Measurements from ENCODE around the gene ELOVL6.

ELOVL6 gene

DNA sequence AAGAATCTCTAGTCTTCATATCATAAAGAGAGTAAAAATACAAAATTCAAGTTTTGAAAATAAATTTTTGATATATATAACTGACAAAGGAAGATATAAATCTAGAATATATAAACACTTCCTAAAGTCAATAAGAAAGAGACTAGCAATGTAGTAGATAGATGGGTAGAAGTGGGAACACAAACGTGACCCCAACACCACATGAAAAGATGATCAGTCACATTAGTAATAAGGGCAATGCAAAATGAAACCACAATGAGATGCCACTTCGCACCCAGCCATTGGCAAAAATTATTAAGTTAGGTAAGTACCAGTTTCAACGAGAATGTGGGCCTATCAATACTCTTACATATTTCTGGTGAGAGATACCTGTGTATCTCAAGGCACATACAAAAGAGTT is 179.3 kb downstream of the ELOVL6 start:
- no peak for DNase-seq

DNA sequence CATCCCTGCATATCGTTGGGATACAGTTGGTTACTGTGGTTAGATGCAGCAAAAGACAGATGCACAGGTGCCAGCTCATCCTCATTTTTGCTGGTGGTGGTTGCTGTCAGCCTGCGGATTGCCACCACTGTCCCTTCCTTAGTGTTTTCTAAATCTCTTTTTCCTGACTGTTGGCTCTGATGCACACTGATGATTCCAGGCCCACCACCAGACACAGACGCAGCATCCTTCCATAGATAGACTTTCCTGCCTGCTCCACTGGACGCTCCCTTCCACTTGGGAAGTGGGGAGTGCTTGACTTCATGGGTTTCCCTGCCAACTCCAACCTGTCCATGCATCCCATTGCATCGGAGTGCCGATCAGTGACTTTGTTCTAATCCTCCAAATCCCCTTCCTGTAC is 184.2 kb downstream of the ELOVL6 start:
- no peak for DNase-seq

DNA sequence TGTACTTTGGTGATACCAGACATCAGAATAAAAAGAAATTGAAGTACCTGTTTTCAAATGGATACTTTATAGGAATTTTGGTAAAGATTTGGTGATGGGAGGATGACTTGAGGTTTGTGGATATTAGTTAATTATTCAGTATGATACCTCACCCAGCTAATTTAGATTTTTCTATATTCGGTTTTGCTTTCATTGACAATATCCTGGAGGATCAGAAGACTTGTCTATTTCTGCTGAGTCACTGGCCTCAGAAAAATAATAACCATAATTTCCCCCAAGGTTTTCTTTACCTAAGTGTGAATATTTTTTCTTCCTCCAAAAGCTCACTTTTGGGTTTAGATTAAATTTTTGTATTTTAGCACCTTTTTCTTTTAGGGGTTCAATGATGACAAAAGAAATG is 185.5 kb downstream of the ELOVL6 start:
- DNase-seq = no peak

DNA sequence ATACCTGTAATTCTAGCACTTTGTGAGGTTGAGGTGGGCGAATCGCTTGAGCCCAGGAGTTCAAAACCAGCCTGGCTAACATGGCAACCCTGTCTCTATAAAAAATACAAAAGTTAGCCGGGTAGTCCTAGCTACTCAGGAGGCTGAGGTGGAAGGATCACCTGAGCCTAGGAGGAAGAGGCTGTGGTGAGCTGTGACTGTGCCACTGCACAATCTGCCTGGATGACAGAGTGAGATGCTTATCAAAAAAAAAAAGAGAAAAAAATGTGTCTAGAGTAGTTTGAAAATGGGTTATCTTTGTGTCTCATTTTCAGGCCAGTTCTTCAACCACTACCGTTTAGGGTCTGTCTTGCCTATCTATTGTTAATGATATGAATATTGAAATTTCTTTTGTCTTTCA is 187.6 kb downstream of the ELOVL6 start:
- DNase-seq = no peak

DNA sequence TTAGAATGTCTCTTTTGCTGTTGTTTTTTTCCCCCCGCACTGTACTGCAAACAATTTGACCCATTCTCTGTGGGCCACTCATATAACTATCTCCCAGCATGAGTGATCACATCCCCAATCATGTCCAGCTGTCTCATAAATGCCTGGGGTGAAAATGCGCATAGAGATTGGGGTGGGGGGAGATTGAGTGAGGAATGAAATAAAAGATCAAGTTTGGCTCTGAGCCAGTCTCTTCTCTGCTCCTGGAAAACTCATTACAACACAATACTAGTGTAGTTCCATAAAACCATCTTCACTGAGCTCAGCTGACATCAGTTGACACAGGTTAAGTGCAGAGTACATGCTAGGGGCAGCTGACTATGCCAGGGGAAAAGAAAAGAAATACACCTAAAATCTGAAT is 188.9 kb downstream of the ELOVL6 start:
- no peak for DNase-seq

DNA sequence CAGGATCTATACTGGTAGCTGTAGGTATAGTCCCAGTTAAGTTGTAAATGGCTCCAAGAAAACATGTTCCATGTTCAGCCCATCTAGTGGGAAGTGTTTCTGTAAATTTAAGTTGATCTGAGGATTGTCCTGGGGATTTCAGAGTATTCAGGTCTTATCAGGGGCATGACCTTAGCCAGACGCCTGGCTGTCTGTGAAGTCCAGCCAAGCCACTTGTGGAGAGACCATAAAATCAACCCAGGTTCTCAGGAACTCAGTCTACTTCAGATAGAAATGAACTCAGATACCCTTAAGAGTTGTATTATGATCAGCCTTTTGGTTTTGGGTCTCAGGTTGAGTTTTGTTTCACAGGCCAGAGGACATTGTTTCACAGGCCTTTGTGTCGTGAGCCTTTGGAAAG is 189.9 kb downstream of the ELOVL6 start:
- DNase-seq = no peak

DNA sequence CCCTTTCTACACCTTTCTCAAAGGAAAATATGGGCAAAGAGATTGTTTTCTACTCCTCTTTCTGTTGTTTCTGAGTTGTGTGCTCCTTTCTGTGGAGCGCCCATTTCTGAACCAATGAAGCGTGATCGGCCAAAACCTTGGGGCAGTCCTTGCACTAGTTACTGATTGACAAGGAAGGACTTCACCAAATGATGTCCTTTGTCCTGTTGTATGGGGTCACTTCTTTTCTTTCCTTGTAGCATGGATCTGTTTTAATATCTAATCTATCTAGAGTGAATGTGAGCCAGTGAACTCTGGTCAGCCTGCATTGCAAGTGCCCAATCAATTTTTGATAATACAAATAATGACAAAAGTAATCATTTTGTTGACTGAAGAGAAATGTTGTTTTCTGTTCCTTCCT is 191.2 kb downstream of the ELOVL6 start:
- DNase-seq = no peak

DNA sequence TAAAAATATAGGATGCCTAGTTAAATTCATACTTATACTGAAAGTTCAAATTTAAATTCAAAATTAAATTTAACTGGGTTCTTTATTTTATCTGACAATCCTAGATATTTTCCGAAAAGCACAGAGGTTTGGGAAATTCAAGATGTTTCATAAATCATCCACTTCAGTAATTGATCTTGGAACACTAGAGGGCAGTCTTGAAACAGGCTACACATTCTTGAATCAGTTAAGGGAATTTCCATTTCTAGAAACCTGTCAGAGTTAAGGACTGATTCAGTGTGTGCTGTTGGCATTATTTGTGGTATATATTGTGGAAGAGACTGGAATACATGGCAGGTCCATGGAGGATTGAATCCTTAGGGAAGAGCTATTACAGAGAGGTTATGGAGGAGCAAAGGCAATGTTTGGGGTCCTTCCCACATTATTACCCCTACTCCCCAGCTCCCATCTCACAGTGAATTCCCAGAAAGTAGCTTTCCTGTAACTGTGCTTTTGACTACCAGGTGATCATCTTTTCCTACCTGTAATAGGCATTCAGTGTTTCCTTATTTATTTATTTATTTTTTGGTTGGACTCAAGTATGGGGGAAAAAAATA is 192.9 kb downstream of the ELOVL6 start:
- peak in 1 of 2 experiments; percentile 17 for DNase-seq

DNA sequence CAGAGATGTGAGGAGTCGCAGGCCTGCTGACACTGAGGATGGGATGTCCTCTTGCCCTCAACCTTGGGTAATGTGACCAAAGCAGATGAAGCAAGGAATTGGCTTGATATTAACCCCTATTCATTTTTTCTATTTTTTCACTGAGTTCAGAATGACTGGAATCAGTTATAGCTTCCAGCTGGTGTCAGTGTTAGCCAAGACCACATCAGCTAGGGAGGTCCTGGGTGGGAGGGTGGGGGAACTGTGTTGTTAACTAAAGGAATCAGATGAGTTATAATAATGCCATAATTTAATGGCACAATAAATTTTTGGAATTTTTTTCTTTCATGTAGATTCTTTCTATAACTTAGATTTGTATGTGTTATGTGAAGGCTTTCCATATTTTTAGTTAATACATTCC is 193.9 kb downstream of the ELOVL6 start:
- no peak for DNase-seq

DNA sequence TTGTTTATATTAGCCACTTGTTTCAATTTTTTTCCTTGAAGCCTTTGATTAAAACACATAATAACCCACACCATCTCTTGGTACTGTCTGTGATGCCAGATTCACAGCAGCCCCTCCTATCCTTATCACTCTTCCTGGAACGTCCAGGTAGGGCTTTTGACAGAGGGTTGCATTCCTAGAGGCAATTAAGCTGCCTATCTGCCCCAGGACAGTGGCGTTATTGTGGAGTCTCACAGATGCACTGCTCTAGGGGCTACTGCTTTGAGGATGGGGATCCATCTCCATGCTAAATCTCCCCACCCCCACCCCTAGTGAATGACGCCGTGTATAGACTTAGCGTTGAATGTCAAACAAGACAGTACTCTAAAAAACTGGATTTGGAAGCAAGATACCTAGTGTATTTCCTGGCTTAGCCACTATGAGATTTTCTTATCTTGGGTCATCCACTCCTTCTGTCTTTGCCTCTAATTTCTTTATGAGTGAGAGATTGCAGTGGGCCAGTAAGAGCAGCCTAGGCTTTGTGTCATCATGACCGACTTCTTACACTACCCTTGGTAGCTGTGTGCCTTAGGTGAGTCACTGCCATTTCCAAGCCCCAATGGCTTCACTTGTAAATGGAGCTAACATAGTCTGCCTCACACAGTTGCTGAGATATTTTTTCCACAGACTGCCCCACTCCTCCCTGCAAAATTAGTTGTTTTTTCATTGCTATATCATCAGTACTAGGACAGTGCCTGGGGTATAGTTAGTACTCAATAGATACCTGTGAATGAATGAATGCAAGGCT is 194.8 kb downstream of the ELOVL6 start:
- no peak for DNase-seq

DNA sequence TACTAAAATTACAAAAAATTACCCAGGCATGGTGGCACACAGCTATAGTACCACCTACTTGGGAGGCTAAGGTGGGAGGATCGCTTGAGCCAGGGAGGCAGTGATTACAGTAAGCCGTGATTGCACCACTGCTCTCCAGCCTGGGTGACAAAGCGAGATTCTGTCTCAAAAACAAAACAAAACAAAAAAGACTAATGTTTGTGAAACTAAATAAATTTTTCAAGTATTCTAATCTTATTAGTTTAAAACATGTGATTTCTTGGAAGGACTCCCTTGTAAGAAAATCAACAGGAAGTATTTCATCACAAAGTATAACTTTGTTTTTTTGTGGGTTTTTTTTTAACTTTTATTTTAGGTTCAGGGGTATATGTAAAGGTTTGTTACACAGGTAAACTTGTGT is 196.1 kb downstream of the ELOVL6 start:
- no peak for DNase-seq

DNA sequence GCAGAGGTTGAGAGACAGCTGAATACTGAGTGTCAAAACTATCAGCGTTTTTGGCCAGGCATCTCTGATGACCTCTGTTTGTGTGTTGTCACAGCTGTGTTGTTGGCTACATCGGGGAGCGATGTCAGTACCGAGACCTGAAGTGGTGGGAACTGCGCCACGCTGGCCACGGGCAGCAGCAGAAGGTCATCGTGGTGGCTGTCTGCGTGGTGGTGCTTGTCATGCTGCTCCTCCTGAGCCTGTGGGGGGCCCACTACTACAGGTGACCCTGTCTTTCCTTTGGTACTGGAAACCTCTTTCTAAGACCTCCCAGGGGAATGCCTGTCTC is 198.9 kb downstream of the ELOVL6 start:
- DNase-seq = no peak

DNA sequence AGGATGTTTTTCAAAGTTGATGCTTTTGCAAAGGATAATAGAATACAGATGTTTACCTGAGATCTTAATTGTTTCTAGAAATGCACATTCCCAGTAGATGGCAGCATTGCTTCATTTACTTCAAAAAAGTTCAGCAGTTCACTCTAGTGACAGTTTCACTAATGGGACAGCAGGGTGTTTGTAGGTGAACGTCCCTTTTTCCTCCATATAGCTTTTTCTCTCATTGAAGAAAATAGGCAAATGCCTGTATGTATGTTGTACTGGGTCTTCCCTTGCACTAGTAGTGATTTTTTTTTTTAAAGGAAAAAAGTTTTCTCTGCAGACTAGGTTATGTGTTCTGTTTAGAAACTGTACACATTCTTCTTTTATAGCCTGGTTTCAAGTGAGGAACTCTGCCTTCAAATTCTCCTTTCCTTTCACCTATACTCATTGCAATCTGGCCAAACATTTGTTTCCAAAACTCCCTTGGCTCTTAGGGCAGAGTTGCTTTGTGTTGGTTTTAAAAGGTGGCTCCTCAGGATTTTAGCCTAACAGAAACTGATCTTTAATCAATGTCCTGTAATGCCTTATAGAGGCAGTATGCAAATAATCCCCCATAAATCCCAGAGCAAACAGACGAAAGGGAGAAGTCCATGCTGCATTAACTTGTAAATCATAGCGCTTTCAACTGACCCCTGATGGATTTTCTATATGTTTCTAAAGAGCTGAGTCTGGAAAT is 199.4 kb downstream of the ELOVL6 start:
- peak; percentile 28 for DNase-seq

DNA sequence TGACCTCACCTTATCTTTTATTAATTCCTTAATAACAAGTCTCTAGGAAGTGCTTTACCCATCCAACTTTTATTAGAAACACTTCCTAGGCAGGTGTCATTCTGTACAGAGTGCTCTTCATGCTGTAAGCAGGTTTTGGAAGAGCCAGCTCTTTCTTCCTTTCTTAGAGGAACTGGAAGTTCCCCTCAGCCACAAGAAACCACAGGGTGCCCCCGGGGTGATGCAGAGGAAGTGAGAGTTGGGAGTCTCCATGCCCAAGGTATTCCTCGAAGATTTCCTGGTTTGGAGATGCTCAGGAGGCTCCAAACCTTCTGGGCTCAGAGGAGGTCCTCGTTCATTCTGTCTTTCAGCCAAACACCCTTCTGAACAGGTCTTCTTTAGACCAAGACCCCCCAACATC is 201.9 kb downstream of the ELOVL6 start:
- no peak for DNase-seq

Measured in SHP77 (cell line).